Esophagus squamous epithelium (tissue), 5 donors: ENCODE measurements around the gene RABGEF1. TPM values are rescaled to one million over a fixed set of nuclear protein-coding genes. Genes with fewer than 3 reads are reported as not detected.

Source experiments
- DNase-seq: peaks from one replicate; lab custom pipeline; 2025; lab: John Stamatoyannopoulos, UW
- H3K27ac ChIP-seq, 4 donors: fragments of 200-600 bp; sonication (generic); one replicate each; pipeline ENCODE4 v1.5.1; 2016 to 2019; ENCODE audit warnings: mild to moderate bottlenecking in 1 of 4
- H3K27me3 ChIP-seq, 4 donors: fragments of 200-600 bp; sonication (generic); 1 replicate in 3 of 4; 2 replicates in 1 of 4; pipeline versions ENCODE4 v1.5.1 to v1.6.0; 2017 to 2021; ENCODE audit warnings: antibody characterized with exemption in 1 of 4
- H3K36me3 ChIP-seq, 3 donors: fragments of 200-600 bp; sonication (generic); one replicate each; pipeline ENCODE4 v1.5.1; 2016 to 2019
- H3K4me1 ChIP-seq, 3 donors: fragments of 200-600 bp; sonication (generic); one replicate each; pipeline ENCODE4 v1.5.1; 2017 to 2019
- H3K4me3 ChIP-seq, 4 donors: fragments of 200-600 bp; sonication (generic); 1 replicate in 3 of 4; 2 replicates in 1 of 4; pipeline ENCODE4 v1.5.1; 2016 to 2019; ENCODE audit warnings: mild to moderate bottlenecking in 2 of 4, moderate library complexity in 1 of 4
- H3K9me3 ChIP-seq, 3 donors: fragments of 200-600 bp; sonication (generic); one replicate each; pipeline ENCODE4 v1.5.1; 2016 to 2019
- CTCF ChIP-seq, 6 experiments: fragments of 450-650 bp in 4 of 6; fragments of 200-600 bp in 2 of 6; sonication (generic) in 2 of 6; IDR thresholded peaks; one replicate each; pipeline ENCODE4 v1.5.1; 2016 to 2019; ENCODE audit warnings: antibody characterized with exemption in 6 of 6, mild to moderate bottlenecking in 4 of 6, moderate library complexity in 4 of 6
- POLR2A ChIP-seq, 4 donors: fragments of 450-650 bp; IDR thresholded peaks; one replicate each; pipeline ENCODE4 v1.6.1; 2017; ENCODE audit warnings: antibody characterized with exemption in 4 of 4, mild to moderate bottlenecking in 4 of 4, moderate library complexity in 3 of 4
- WGBS, 2 donors: methylation state at CpG; one replicate each; pipeline ENCODE4 v1.1.5; 2018; 5-methylcytosine and 5-hydroxymethylcytosine counted together
- intact Hi-C: fragments of 100-400 bp; cut with DNase I; formaldehyde crosslinking; loops from one replicate; pipeline ENCODE4 v1.15.0; 2022
- total RNA-seq, 4 donors: library from RNA; depleted of rRNA; stranded (reverse); fragments of >200 nt; gene quantifications; one replicate each; pipeline ENCODE4 v1.1.0, GENCODE V29; 2016
- donor health status: DM: yes; HTN: yes; CAD: no.

RABGEF1 gene
- total RNA-seq, 4 donors from 2014 or later = 27.8 to 48.9 (median 33.5) TPM

GRCh38 chr7:66697449-66698438 is 42.8 kb upstream of the RABGEF1 start:
- Histone ChIP-seq H3K27me3 (no peaks in the 10 kb centered on the region), H3K4me3 (no peak overlapping the region), H3K4me1 (peaks cover 10 to 34% (median 11%) of the 10 kb centered on the region in 3 donors), H3K9me3 (no peaks in the 10 kb centered on the region), H3K27ac (peak overlapping the region in 3 of 4 donors; percentile 48 to 72 (median 57)), H3K36me3 (peaks cover 0 to 26% (median 0%) of the 10 kb centered on the region in 3 donors)
- intact Hi-C loops = no loop called here
- WGBS, 2 donors = 24 to 36% methylated on average over 6 to 11 of the region's 20 CpGs
- no peak for DNase-seq
- TF ChIP-seq POLR2A (IDR thresholded peaks at IDR 0.05) (no peak), CTCF (IDR thresholded peaks at IDR 0.05) (no peak)

GRCh38 chr7:66698652-66699205 is 41.8 kb upstream of the RABGEF1 start:
- no peaks in the 10 kb centered on the region for H3K27me3 ChIP-seq
- DNase-seq = no peak
- 89% methylated on average over 7 of the region's 10 CpGs; no CpG with 5 or more reads in 1 of the 2 donors for WGBS, 2 donors
- intact Hi-C loops = no loop called here
- H3K27ac ChIP-seq = peak overlapping the region in 2 of 4 donors; percentile 38 to 57
- peaks cover 10 to 30% (median 11%) of the 10 kb centered on the region in 3 donors for H3K4me1 ChIP-seq
- no peak overlapping the region for H3K4me3 ChIP-seq
- H3K9me3 ChIP-seq = no peaks in the 10 kb centered on the region
- peaks cover 0 to 17% (median 0%) of the 10 kb centered on the region in 3 donors for H3K36me3 ChIP-seq
- TF ChIP-seq POLR2A (IDR thresholded peaks at IDR 0.05) (no peak), CTCF (IDR thresholded peaks at IDR 0.05) (no peak)

- H3K9me3 ChIP-seq = no peaks in the 10 kb centered on the region
- peak overlapping the region in 2 of 4 donors; percentile 5 to 23 for H3K4me3 ChIP-seq
- H3K4me1 ChIP-seq = peaks cover 10 to 30% (median 11%) of the 10 kb centered on the region in 3 donors
- no peak for TF ChIP-seq CTCF (IDR thresholded peaks at IDR 0.05)
- no peak for TF ChIP-seq POLR2A (IDR thresholded peaks at IDR 0.05)
- no peak for DNase-seq
- no peaks in the 10 kb centered on the region for H3K27me3 ChIP-seq
- intact Hi-C loops = no loop called here
- H3K27ac ChIP-seq = peak overlapping the region; percentile 27 to 72 (median 54)
- WGBS, 2 donors = 69% methylated on average over 3 of the region's 6 CpGs; no CpG with 5 or more reads in 1 of the 2 donors
- peaks cover 0 to 14% (median 0%) of the 10 kb centered on the region in 3 donors for H3K36me3 ChIP-seq
These were observed 40.5 kb upstream of the RABGEF1 start for GRCh38 chr7:66699998-66700397.

- no peaks in the 10 kb centered on the region for H3K9me3 ChIP-seq
- peaks cover 0 to 11% (median 0%) of the 10 kb centered on the region in 3 donors for H3K36me3 ChIP-seq
- 80 to 86% methylated on average over 1 to 4 of the region's 7 CpGs for WGBS, 2 donors
- DNase-seq = no peak
- no peaks in the 10 kb centered on the region for H3K27me3 ChIP-seq
- TF ChIP-seq POLR2A (IDR thresholded peaks at IDR 0.05) = no peak
- no peak for TF ChIP-seq CTCF (IDR thresholded peaks at IDR 0.05)
- peak overlapping the region; percentile 27 to 72 (median 54) for H3K27ac ChIP-seq
- peak overlapping the region in 1 of 4 donors; percentile 5 for H3K4me3 ChIP-seq
- intact Hi-C loops = no loop called here
- peaks cover 10 to 30% (median 11%) of the 10 kb centered on the region in 3 donors for H3K4me1 ChIP-seq
These were observed 39.9 kb upstream of the RABGEF1 start for GRCh38 chr7:66700633-66701131.
